ELR (cell line): ENCODE data around the gene TUSC2.
A peak's percentile ranks its signal among the peaks of the same experiment; 100 is the strongest.

Experiments
- DNase-seq: peaks from one replicate; pipeline ENCODE4 v3.0.0-alpha.2; 2015; ENCODE audit warnings: low read depth

TUSC2 gene

DNA sequence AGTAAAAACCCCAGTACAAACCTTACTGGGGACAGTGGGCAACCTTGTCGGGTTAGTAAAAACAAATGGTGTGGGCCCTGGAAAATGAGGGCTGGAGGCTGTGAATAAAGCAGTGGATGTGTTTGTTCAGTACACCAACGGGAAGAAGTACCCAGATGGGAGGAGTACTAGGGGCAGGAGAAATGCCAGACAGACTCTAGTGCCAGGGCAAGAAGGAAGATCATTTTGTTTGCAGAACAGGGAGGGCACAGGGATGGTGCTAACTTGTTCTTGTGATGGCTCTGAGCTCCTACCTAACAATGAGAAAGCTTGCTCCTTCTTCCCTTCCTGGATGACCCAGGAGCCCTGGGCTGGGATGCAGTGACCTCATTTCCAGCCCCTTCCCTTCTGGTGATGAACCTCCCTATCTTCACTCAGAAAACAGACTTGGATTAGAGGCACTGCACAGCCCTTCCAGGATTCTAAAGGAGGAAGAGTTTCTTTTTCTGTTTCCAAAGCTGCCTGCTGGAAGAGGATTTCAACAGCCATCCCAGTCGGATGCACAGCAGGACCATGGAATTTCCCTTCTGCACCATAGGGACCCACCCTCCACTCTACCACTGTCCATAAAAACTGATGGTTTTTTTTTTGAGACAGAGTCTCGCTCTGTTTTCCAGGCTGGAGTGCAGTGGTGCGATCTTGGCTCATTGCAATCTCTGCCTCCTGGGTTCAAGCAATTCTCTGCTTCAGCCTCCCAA, 6.5 kb upstream of the TUSC2 start:
- no peak for DNase-seq

GRCh38 chr3:50333744-50334328, 5.8 kb upstream of the TUSC2 start:
- peak; percentile 78 for DNase-seq

DNA sequence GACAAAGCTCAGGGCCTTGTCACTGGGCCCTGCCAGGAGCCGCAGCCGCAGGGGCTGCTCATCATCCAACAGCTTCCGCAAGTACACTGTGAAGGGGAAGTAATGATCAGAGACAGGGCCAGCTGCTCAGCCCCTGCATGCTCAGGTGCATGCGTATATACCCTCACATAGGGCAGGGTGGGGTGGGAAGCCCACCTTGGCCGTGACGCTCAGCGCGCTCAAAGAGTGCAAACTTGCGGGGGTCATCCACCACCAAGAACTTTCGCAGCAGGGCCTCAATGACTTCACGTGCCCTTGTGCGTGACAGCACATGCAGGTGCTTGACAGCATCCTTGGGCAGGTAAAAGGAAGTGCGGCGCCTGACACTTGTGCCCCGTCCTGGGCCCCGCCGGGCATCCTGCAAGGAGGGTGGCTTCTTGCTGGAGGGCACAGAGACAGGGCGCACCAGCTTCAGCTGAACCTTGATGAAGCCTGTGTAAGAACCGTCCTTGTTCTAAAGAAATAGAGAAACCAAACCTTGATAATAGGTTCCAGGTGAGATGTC, 3.4 kb upstream of the TUSC2 start:
- no peak for DNase-seq

GRCh38 chr3:50330330-50330729, 2.3 kb upstream of the TUSC2 start:
- no peak for DNase-seq

DNA sequence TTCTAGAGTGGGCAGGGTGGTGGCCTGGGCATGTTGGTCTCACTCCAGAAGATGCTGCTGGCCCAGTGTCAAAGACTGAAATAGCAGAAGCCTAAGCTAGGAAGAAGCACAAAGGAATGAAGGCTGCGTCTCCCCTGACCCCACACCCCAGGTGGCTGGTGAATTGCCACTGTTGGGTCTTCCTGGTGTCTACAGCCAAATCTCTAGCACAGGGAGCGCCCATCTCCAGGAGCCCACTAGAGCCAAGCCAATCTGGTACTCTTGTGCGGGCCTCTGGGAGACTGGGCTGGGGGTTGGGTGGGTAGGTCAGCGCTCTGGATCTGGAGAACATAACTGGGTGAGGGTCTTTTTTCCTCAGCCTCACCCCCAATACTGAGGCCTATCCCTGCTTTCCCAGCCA, 894 bp downstream of the TUSC2 start:
- DNase-seq, result no peak

DNA sequence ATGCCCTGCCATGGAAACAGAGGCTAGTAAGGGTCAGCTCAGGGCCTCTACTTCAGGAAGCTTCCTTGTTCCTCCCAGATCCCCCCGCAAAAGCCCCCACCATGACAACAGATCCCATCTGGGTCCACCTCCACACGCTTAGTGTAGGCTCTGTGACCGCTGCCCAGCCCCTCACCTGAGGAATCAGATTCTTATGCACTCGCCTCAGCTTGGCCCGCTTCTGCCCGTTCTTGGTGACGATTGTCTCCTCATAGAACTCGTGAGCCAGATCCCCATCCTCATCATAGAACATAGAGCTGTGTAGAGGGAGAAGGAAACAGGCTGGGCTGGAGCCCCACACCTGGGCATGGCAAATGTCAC, 1.9 kb downstream of the TUSC2 start:
- DNase-seq, result no peak

- DNase-seq, result no peak
Measured at GRCh38 chr3:50325497-50326181, 2.4 kb downstream of the TUSC2 start.

DNA sequence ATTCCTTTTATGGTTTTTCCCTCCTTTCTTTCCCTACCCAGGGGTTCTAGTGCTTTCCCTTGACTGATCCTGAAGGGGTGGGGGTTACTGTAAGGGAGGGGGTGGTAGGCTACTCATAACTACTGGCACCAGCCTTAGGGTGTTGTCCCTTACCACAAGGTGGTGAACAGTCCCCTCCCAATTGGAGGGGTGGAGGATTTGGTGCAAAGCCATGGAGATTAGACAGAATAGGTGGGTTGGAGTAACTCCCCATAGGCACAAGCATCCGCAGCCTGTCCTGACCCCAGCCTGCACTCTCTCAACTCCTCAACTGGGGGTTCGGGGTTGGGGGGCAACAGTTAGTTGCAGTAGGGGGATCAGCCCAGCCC, 2.9 kb downstream of the TUSC2 start:
- no peak for DNase-seq

GRCh38 chr3:50324351-50325112, 3.5 kb downstream of the TUSC2 start:
- DNase-seq, result peak; percentile 76

- no peak for DNase-seq
Measured at GRCh38 chr3:50323614-50324199, 4.3 kb downstream of the TUSC2 start.

- DNase-seq, result no peak
Measured at GRCh38 chr3:50323092-50323600, 4.9 kb downstream of the TUSC2 start.

DNA sequence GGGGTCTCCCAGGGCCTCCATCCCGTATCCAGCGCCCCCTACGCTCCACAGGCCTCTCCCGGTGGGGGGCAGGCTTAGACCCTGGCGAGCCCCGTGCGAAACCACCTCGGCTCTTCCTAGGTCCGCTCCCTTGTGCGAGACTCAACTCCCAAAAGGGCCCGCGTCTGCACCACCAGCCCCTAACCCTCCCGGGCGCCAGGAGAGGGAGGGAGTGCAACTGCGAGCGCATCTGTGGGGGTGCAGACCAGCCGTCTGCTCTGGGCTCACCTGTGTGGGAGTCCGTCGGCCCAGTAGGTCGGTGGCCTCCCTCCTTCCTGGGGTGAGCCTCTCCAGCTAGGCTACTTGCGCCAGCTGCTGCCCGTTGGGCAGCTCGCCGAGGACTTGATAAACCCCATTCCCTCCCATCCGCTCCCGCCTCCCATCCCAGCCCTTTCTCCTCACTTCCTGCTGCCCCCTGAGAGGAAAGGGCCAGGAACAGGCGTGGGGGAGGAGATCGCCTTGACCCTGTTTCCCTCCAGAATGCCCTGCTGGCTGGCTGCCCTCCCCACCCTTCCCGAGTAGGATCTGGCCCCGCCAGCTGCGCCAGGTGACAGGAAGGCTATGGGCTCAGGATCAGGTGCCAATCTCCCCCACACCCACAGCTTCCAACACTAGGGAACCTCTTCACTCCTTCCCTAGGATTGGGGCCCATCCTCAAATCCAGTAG, 5.5 kb downstream of the TUSC2 start, which contains the start of gene HYAL2:
Gene HYAL2, minus strand, starts transcription at position 360 of the 706 bp plus-strand sequence. CDS start 2,256 bp downstream, outside the sequence.
- DNase-seq, result no peak

- DNase-seq, result no peak
Measured at GRCh38 chr3:50322115-50322385, 6.0 kb downstream of the TUSC2 start.

DNA sequence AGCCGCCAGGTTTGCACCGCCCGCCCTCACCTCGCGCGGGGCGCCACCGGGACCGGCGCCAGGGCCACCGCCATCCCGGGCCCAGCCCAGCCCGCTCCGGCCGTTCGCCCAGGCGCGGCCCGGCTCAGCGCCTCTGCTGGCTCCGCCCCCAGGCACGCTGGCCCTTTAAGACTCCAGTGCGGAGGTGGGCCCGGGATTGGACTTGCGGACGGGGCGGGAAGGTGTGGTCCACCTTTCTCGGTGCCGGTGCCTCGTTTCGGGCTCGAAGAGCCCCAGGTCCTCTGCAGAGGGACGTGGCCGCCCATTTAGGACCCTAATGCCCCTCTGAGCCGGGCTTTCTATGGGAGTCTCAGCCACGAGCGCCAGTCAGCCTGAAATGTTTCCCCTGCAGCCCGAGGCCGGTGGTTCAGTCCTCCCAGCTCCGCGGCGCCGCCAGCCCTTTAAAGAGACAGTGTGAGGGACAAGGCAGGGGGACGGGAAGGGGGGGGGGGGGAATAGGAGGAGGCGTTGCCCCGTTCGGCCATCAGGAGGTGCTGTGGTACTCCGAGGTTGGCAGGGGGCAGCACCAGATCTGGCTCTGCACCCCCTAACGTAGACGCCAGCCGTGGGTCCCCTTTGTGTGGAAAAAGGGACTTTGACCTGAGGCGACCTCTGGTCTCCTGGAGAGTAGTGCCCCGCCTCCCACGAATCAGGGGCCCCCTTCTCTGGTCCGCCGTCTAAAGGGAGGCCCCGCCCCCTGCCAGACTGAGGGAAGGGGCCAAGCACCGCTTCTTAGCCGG, 6.5 kb downstream of the TUSC2 start:
- peak; percentile 90 for DNase-seq

- peak; percentile 70 for DNase-seq
Measured at GRCh38 chr3:50320853-50321335, 7.1 kb downstream of the TUSC2 start.

DNA sequence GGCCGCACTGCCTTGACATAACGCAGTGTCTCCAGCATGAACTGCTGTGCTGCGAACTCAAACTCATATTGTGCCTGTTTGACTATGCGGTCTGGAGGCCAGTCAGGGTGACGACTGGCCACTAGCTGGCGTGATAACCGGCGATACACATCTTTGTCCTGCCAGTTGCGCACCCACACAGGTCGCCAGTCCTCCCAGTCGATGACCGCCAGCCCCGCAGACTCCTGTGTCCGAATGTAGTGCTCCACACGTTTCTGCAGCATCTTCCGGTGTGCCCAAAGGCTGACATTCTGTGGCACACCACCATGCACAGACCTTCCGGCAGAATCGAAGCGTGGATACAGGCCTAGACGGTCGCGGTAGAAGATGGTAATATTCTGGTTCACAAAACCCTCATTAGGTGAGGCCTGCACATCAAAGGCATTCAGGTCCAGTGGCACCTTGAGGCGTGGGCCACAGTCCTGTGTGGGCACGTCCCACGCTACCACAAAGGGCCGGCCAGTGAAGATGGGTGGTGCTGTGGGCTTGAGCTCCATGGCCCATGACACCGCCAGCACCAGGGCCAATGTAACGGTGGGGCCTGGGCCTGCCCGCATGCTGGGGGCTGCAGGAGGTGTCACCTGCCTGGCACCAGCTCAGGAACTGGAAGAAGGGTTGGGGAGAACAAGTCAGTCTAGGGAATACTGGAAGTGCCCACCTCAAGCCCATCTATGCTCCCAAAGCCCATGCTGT, 8.0 kb downstream of the TUSC2 start:
- no peak for DNase-seq

GRCh38 chr3:50319181-50319893, 8.7 kb downstream of the TUSC2 start:
- DNase-seq, result no peak

- no peak for DNase-seq
Measured at GRCh38 chr3:50318615-50319014, 9.4 kb downstream of the TUSC2 start.

- DNase-seq, result no peak
Measured at GRCh38 chr3:50318163-50318562, 9.9 kb downstream of the TUSC2 start.
